ENCODE data around the gene AKIRIN1.
"Not testable (repeated sequence)": the region's sequence is repeated elsewhere in the genome, so short reads cannot be mapped to it uniquely, and the experiment has no call there.

AKIRIN1 gene

GRCh38 chr1:38997901-38998190 lies 6.8 kb downstream of the AKIRIN1 start:
- TF ChIP-seq CTCF (IDR thresholded peaks at IDR 0.05; ENCODE audit: low read depth, low read length), result no peak
- no peak overlapping the region for H3K4me3 ChIP-seq (replicated peaks in 1 of 2; ENCODE audit: low read depth in 2 of 2, low read length in 2 of 2)
- peak in 1 of 2 donors; percentile 25 for DNase-seq (ENCODE audit: low read depth in 2 of 2)

- DNase-seq (ENCODE audit: low read depth in 2 of 2), result no peak
- H3K4me3 ChIP-seq (replicated peaks in 1 of 2; ENCODE audit: low read depth in 2 of 2, low read length in 2 of 2), result no peak overlapping the region
- TF ChIP-seq CTCF (IDR thresholded peaks at IDR 0.05; ENCODE audit: low read depth, low read length), result no peak
Measured at GRCh38 chr1:39001516-39002421, 10.7 kb downstream of the AKIRIN1 start.

DNA sequence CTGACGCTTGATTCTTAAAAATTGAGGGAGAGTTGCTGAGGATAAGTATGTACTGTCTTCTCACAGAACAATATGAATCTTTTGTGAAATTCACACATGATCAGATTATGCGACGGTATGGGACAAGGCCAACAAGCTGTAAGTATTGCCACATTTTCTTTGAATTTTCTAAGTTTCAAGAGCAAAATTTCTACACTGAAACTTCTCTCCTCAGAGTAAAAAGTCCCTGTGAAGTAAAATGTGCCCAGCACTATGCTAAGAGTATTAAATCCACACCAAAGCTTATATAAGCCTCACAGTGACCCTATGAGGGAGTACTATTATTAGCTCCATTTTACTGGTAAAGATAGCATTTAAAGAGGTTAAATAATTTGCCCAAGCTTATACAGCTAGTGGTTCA lies 12.2 kb downstream of the AKIRIN1 start:
- TF ChIP-seq CTCF (IDR thresholded peaks at IDR 0.05; ENCODE audit: low read depth, low read length), result no peak
- no peak overlapping the region for H3K4me3 ChIP-seq (replicated peaks in 1 of 2; ENCODE audit: low read depth in 2 of 2, low read length in 2 of 2)
- peak in 1 of 2 donors; percentile 44 for DNase-seq (ENCODE audit: low read depth in 2 of 2)

DNA sequence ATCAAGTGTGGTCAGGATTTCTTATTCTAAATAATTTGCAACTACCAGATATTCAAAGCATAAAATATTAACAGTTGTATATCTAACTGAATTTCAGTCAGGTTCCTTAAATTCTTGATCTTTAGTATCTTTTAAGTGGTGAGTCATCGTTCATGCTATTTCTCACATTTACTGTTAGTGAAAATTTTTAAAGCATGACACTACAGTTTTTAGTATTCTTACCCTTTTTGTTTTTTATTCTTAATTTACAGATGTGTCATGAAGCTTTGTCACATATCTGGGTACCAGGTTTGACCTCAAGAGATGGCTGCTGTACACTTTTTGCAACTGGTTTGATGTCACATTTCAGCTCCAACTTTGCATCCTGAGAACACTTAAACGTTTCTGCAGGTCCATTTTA lies 12.7 kb downstream of the AKIRIN1 start:
- peak in 1 of 2 donors; percentile 23 for DNase-seq (ENCODE audit: low read depth in 2 of 2)
- no peak for TF ChIP-seq CTCF (IDR thresholded peaks at IDR 0.05; ENCODE audit: low read depth, low read length)
- no peak overlapping the region for H3K4me3 ChIP-seq (replicated peaks in 1 of 2; ENCODE audit: low read depth in 2 of 2, low read length in 2 of 2)

GRCh38 chr1:39006287-39006686 lies 15.2 kb downstream of the AKIRIN1 start:
- no peak for TF ChIP-seq CTCF (IDR thresholded peaks at IDR 0.05; ENCODE audit: low read depth, low read length)
- no peak for DNase-seq (ENCODE audit: low read depth in 2 of 2)
- no peak overlapping the region for H3K4me3 ChIP-seq (replicated peaks in 1 of 2; ENCODE audit: low read depth in 2 of 2, low read length in 2 of 2)

GRCh38 chr1:39006726-39007645 lies 15.9 kb downstream of the AKIRIN1 start:
- no peak for TF ChIP-seq CTCF (IDR thresholded peaks at IDR 0.05; ENCODE audit: low read depth, low read length)
- no peak for DNase-seq (ENCODE audit: low read depth in 2 of 2)
- H3K4me3 ChIP-seq (replicated peaks in 1 of 2; ENCODE audit: low read depth in 2 of 2, low read length in 2 of 2), result no peak overlapping the region

GRCh38 chr1:39014956-39015355 lies 23.9 kb downstream of the AKIRIN1 start:
- not testable (repeated sequence) for DNase-seq (ENCODE audit: low read depth in 2 of 2); H3K4me3 ChIP-seq (replicated peaks in 1 of 2; ENCODE audit: low read depth in 2 of 2, low read length in 2 of 2)
